NCI-H2171 (cell line): ENCODE data around the gene TRIL.

ENCODE experiments used
- DNase-seq: peaks from one replicate; lab custom pipeline; 2025; lab: John Stamatoyannopoulos, UW

Gene TRIL

GRCh38 chr7:28939844-28940544 is 18.1 kb downstream of the TRIL start:
- no peak for DNase-seq

- DNase-seq: no peak
Observed at GRCh38 chr7:28939367-28939766, 18.8 kb downstream of the TRIL start.

- DNase-seq: no peak
Observed at GRCh38 chr7:28937619-28938018, 20.5 kb downstream of the TRIL start.

- no peak for DNase-seq
Observed at GRCh38 chr7:28937103-28937502, 21.0 kb downstream of the TRIL start.

GRCh38 chr7:28933846-28934320 is 24.2 kb downstream of the TRIL start:
- no peak for DNase-seq

- no peak for DNase-seq
Observed at GRCh38 chr7:28931565-28931964, 26.6 kb downstream of the TRIL start.

- peak; percentile 63 for DNase-seq
Observed at GRCh38 chr7:28926871-28927597, 31.1 kb downstream of the TRIL start.

GRCh38 chr7:28922624-28923331 is 35.4 kb downstream of the TRIL start:
- DNase-seq: peak; percentile 88

GRCh38 chr7:28921822-28922221 is 36.3 kb downstream of the TRIL start:
- peak; percentile 36 for DNase-seq

GRCh38 chr7:28920424-28920823 is 37.7 kb downstream of the TRIL start:
- DNase-seq: no peak

GRCh38 chr7:28919510-28919909 is 38.6 kb downstream of the TRIL start:
- no peak for DNase-seq

- no peak for DNase-seq
Observed at GRCh38 chr7:28908775-28909174, 49.4 kb downstream of the TRIL start.

- DNase-seq: no peak
Observed at GRCh38 chr7:28905464-28905863, 52.7 kb downstream of the TRIL start.

- no peak for DNase-seq
Observed at GRCh38 chr7:28904578-28905048, 53.5 kb downstream of the TRIL start.

- no peak for DNase-seq
Observed at GRCh38 chr7:28903730-28904577, 54.2 kb downstream of the TRIL start.
